Sigmoid colon (tissue), 7 donors: Measurements from ENCODE around the gene GABBR2. TPM values are rescaled to one million over a fixed set of nuclear protein-coding genes. Genes with fewer than 3 reads are reported as not detected.

ENCODE experiments used
- DNase-seq: peaks from one replicate; pipeline ENCODE4 v3.0.0-alpha.2; 2019
- H3K27ac ChIP-seq, 4 donors: fragments of 200-600 bp; sonication (generic); one replicate each; pipeline ENCODE4 v1.5.1; 2016 to 2019; ENCODE audit warnings: mild to moderate bottlenecking in 1 of 4
- H3K27me3 ChIP-seq, 3 donors: fragments of 200-600 bp; sonication (generic); one replicate each; pipeline ENCODE4 v1.5.1; 2019; ENCODE audit warnings: mild to moderate bottlenecking in 1 of 3
- H3K36me3 ChIP-seq, 4 donors: fragments of 200-600 bp; sonication (generic); one replicate each; pipeline ENCODE4 v1.5.1; 2016 to 2019
- H3K4me1 ChIP-seq, 4 donors: fragments of 200-600 bp; sonication (generic); one replicate each; pipeline ENCODE4 v1.5.1; 2017 to 2019
- H3K4me3 ChIP-seq, 4 donors: fragments of 200-600 bp; sonication (generic); one replicate each; pipeline ENCODE4 v1.5.1; 2017 to 2019; ENCODE audit warnings: mild to moderate bottlenecking in 2 of 4, moderate library complexity in 1 of 4
- H3K9me3 ChIP-seq, 4 donors: fragments of 200-600 bp in 3 of 4; sonication (generic) in 3 of 4; one replicate each; pipeline versions ENCODE4 v1.5.1 to v1.6.1; 2013 to 2019
- EP300 ChIP-seq, 4 donors: sonication (generic); formaldehyde crosslinking; IDR thresholded peaks; one replicate each; pipeline ENCODE4 v1.6.1; 2017; ENCODE audit warnings: antibody characterized with exemption in 4 of 4
- POLR2A ChIP-seq, 2 donors: fragments of 450-650 bp; IDR thresholded peaks; one replicate each; pipeline ENCODE4 v1.6.1; 2016; ENCODE audit warnings: antibody characterized with exemption in 2 of 2, mild to moderate bottlenecking in 2 of 2, moderate library complexity in 2 of 2
- POLR2AphosphoS5 ChIP-seq, 4 donors: sonication (generic); formaldehyde crosslinking; IDR thresholded peaks; one replicate each; pipeline ENCODE4 v1.6.1; 2017; ENCODE audit warnings: antibody characterized with exemption in 4 of 4
- WGBS, 2 donors: extraction: QIAGEN DNeasy Blood & Tissue Kit; methylation state at CpG; one replicate each; pipeline ENCODE4 v1.1.7; 2013; 5-methylcytosine and 5-hydroxymethylcytosine counted together
- intact Hi-C: fragments of 100-400 bp; cut with DNase I; formaldehyde crosslinking; loops from one replicate; pipeline ENCODE4 v1.15.1; 2023
- polyA plus RNA-seq, 3 donors: library from polyadenylated mRNA; stranded (reverse); fragments of 200-250 nt; gene quantifications; one replicate each; pipeline ENCODE4 v1.2.3, GENCODE V29; 2013
- total RNA-seq, 4 donors: library from RNA; depleted of rRNA; stranded (reverse); fragments of >200 nt; gene quantifications; one replicate each; pipeline ENCODE4 v1.1.0, GENCODE V29; 2016
- TF ChIP-seq, protein P1 (sequence below), 4 experiments: fragments of 450-650 bp in 3 of 4; fragments of 200-600 bp in 1 of 4; IDR thresholded peaks; one replicate each; pipeline ENCODE4 v1.5.1; 2016 to 2019; ENCODE audit warnings: antibody characterized with exemption in 4 of 4, mild to moderate bottlenecking in 3 of 4, moderate library complexity in 2 of 4
- donor health status: healthy with polysubstance abuse.
- donor health status: Bipolar disorder and iron deficiency.
- donor health status: healthy.

GABBR2 gene
- total and polyA plus RNA-seq, 7 donors = under 0.01 to 0.04 (median under 0.01) TPM; not detected in 4

DNA sequence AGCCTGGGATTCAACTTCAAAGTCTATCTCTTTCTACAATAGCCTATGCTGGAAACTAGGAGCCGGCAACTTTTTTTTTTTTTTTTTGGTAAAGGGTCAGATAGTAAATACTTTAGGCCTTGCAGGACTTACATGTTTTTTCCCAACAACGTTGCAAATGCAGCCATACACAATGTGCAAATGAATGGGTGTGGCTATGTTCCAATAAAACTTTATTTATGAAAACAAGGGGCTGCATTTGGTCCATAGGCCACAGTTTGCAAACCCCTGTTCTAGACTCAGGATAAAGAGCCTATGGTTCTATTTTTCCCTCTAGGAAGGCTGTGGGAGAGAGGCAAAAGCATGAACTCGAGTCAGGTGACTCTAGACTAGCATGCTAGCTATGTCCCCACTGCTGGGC is 189.1 kb downstream of the GABBR2 start:
- Histone ChIP-seq H3K9me3 (no peaks in the 10 kb centered on the region), H3K36me3 (no peaks in the 10 kb centered on the region), H3K27me3 (no peaks in the 10 kb centered on the region), H3K27ac (no peak overlapping the region), H3K4me3 (no peak overlapping the region), H3K4me1 (no peaks in the 10 kb centered on the region)
- no peak for DNase-seq
- WGBS, 2 donors = 43 to 67% methylated on average over 3 of the region's 3 CpGs
- TF ChIP-seq, protein P1, sequence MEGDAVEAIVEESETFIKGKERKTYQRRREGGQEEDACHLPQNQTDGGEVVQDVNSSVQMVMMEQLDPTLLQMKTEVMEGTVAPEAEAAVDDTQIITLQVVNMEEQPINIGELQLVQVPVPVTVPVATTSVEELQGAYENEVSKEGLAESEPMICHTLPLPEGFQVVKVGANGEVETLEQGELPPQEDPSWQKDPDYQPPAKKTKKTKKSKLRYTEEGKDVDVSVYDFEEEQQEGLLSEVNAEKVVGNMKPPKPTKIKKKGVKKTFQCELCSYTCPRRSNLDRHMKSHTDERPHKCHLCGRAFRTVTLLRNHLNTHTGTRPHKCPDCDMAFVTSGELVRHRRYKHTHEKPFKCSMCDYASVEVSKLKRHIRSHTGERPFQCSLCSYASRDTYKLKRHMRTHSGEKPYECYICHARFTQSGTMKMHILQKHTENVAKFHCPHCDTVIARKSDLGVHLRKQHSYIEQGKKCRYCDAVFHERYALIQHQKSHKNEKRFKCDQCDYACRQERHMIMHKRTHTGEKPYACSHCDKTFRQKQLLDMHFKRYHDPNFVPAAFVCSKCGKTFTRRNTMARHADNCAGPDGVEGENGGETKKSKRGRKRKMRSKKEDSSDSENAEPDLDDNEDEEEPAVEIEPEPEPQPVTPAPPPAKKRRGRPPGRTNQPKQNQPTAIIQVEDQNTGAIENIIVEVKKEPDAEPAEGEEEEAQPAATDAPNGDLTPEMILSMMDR (IDR thresholded peaks at IDR 0.05) = no peak
- TF ChIP-seq POLR2AphosphoS5 (IDR thresholded peaks at IDR 0.05) (no peak), POLR2A (IDR thresholded peaks at IDR 0.05) (no peak), EP300 (IDR thresholded peaks at IDR 0.05) (no peak)
- intact Hi-C loops = no loop called here

DNA sequence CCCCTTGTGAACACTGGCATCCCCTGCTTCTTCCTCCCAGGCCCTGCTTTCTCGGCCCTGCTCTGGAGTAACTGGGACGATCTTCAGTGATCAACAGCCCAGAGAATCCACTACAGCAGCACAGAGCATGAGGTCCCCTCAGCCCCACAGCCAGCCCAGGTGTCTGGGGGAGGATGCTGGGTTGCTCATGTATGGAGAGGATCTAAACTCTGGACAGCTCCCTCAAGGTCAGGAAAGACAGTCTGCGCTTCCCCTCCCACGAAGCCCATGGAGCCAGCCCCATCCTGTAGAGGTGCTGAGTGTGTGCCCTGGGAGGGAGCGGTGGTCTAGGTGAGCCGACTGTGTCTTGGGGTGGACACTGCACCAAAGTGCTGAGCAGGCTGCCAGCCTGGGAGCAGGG is 190.2 kb downstream of the GABBR2 start:
- 79 to 85% methylated on average over 6 of the region's 6 CpGs for WGBS, 2 donors
- Histone ChIP-seq H3K4me1 (no peaks in the 10 kb centered on the region), H3K4me3 (no peak overlapping the region), H3K27me3 (no peaks in the 10 kb centered on the region), H3K36me3 (no peaks in the 10 kb centered on the region), H3K9me3 (no peaks in the 10 kb centered on the region), H3K27ac (no peak overlapping the region)
- intact Hi-C loops = no loop called here
- no peak for DNase-seq
- no peak for TF ChIP-seq POLR2A (IDR thresholded peaks at IDR 0.05)
- no peak for TF ChIP-seq POLR2AphosphoS5 (IDR thresholded peaks at IDR 0.05)
- TF ChIP-seq EP300 (IDR thresholded peaks at IDR 0.05) = no peak
- TF ChIP-seq, protein P1 (IDR thresholded peaks at IDR 0.05) = no peak

DNA sequence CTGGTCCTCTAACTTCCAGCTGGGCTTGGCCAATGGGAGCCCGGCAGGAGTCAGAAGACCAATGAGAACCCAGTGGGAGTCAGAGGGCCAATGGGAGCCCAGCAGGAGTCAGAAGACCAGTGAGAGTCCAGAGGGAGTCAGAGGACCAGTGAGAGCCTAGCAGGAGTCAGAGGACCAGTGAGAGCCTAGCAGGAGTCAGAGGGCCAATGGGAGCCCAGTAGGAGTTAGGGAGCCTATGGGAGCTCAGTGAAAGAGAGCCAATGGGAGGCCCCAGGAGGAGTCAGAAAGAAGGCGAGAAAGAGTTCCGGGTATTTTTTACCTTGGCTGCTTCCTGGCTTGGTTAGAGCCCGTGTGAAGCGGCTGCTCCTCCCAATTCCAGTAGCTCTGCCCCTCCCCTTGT is 191.0 kb downstream of the GABBR2 start:
- no peaks in the 10 kb centered on the region for H3K36me3 ChIP-seq
- intact Hi-C loops = no loop called here
- no peaks in the 10 kb centered on the region for H3K27me3 ChIP-seq
- H3K4me1 ChIP-seq = no peaks in the 10 kb centered on the region
- TF ChIP-seq POLR2A (IDR thresholded peaks at IDR 0.05) (no peak), POLR2AphosphoS5 (IDR thresholded peaks at IDR 0.05) (no peak), EP300 (IDR thresholded peaks at IDR 0.05) (no peak)
- TF ChIP-seq, protein P1 (IDR thresholded peaks at IDR 0.05) = no peak
- WGBS, 2 donors = 79 to 84% methylated on average over 5 of the region's 5 CpGs
- H3K27ac ChIP-seq = no peak overlapping the region
- no peak overlapping the region for H3K4me3 ChIP-seq
- H3K9me3 ChIP-seq = no peaks in the 10 kb centered on the region
- no peak for DNase-seq

DNA sequence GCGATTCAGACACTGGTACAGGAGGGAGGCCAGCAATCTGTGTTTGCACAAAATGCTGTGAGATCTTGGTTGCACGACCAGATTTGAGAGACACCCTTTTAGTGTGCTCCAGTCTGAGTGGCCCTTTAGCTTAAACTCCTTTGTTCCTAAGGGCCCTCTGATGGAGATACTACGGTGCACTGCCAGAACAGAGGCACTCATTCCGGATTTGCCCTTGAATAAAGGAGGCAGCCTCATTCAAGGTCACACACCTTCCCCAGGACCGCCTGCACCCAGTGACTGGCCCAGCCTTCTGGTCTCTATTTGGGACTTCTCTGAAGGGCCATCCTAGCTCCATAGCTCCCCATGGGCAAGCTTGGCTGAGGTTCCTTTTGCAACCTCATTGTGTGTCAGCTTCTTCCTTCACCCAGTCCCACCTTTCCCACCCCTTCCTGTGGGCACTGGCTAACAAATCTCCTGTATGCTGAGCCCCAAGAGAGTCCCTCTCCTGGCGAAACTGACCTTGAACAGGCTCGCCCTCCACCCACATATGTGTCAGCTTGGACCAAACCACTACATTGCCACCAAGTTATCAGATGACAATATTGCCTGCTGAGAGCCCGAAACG is 191.7 kb downstream of the GABBR2 start:
- WGBS, 2 donors = 75 to 85% methylated on average over 9 of the region's 9 CpGs
- Histone ChIP-seq H3K36me3 (no peaks in the 10 kb centered on the region), H3K9me3 (no peaks in the 10 kb centered on the region), H3K4me1 (no peaks in the 10 kb centered on the region), H3K27ac (no peak overlapping the region), H3K27me3 (no peaks in the 10 kb centered on the region), H3K4me3 (no peak overlapping the region)
- intact Hi-C loops = no loop called here
- DNase-seq = no peak
- TF ChIP-seq, protein P1 (IDR thresholded peaks at IDR 0.05) = no peak
- TF ChIP-seq EP300 (IDR thresholded peaks at IDR 0.05) (no peak), POLR2AphosphoS5 (IDR thresholded peaks at IDR 0.05) (no peak)
